ENCODE measurements around the gene ALMS1. TPM values are rescaled to one million over a fixed set of nuclear protein-coding genes. Genes with fewer than 3 reads are reported as not detected.

ALMS1 gene
- total RNA-seq, 4 donors from 2014 or later = 26.4 to 54.3 (median 36.5) TPM

GRCh38 chr2:73350035-73350691, 35.5 kb upstream of the ALMS1 start:
- TF ChIP-seq POLR2AphosphoS5 (IDR thresholded peaks at IDR 0.05) = no peak
- no peak for TF ChIP-seq CTCF (IDR thresholded peaks at IDR 0.05)
- no peak for TF ChIP-seq EP300 (IDR thresholded peaks at IDR 0.05)
- no peak for TF ChIP-seq POLR2A (IDR thresholded peaks at IDR 0.05)
- Histone ChIP-seq H3K4me1 (no peaks in the 10 kb centered on the region), H3K9me3 (no peaks in the 10 kb centered on the region), H3K27ac (no peak overlapping the region), H3K36me3 (no peaks in the 10 kb centered on the region), H3K27me3 (peaks cover 33% of the 10 kb centered on the region), H3K4me3 (no peak overlapping the region)
- ATAC-seq = no peak
- whole genome bisulfite sequencing, 2 donors (ENCODE audit: low coverage in 1 of 2) = 60 to 67% methylated on average over 1 to 4 of the region's 4 CpGs

- 82 to 85% methylated on average over 3 of the region's 3 CpGs for WGBS, 2 donors (ENCODE audit: low coverage in 1 of 2)
- ATAC-seq = no peak
- no peak overlapping the region for H3K27ac ChIP-seq
Observed at GRCh38 chr2:73356097-73356496, 29.5 kb upstream of the ALMS1 start.

GRCh38 chr2:73359915-73360697, 25.5 kb upstream of the ALMS1 start:
- H3K9me3 ChIP-seq = no peaks in the 10 kb centered on the region
- H3K4me1 ChIP-seq = no peaks in the 10 kb centered on the region
- no peak overlapping the region for H3K27ac ChIP-seq
- H3K27me3 ChIP-seq = peaks cover 3% of the 10 kb centered on the region
- no peak for TF ChIP-seq CTCF (IDR thresholded peaks at IDR 0.05)
- TF ChIP-seq POLR2AphosphoS5 (IDR thresholded peaks at IDR 0.05) = no peak
- no peak for TF ChIP-seq POLR2A (IDR thresholded peaks at IDR 0.05)
- no peak for TF ChIP-seq EP300 (IDR thresholded peaks at IDR 0.05)
- ATAC-seq = no peak
- WGBS, 2 donors (ENCODE audit: low coverage in 1 of 2) = 17 to 25% methylated on average over 2 of the region's 2 CpGs
- H3K36me3 ChIP-seq = no peaks in the 10 kb centered on the region
- no peak overlapping the region for H3K4me3 ChIP-seq

More at GRCh38 chr2:73356097-73356496, 29.5 kb upstream of the ALMS1 start:
- Histone ChIP-seq H3K4me3 (no peak overlapping the region), H3K27me3 (peaks cover 22% of the 10 kb centered on the region), H3K9me3 (no peaks in the 10 kb centered on the region), H3K4me1 (no peaks in the 10 kb centered on the region), H3K36me3 (no peaks in the 10 kb centered on the region)
- TF ChIP-seq CTCF (IDR thresholded peaks at IDR 0.05) (no peak), POLR2AphosphoS5 (IDR thresholded peaks at IDR 0.05) (no peak), EP300 (IDR thresholded peaks at IDR 0.05) (no peak), POLR2A (IDR thresholded peaks at IDR 0.05) (no peak)

GRCh38 chr2:73366060-73366459, 19.6 kb upstream of the ALMS1 start:
- ATAC-seq = no peak
- no peak overlapping the region for H3K27ac ChIP-seq
- H3K27me3 ChIP-seq = no peaks in the 10 kb centered on the region
- no CpG with 5 or more reads among the region's 1 CpG for WGBS, 2 donors (ENCODE audit: low coverage in 1 of 2)
- peaks cover 0 to 5% (median 0%) of the 10 kb centered on the region in 3 donors for H3K9me3 ChIP-seq
- H3K4me3 ChIP-seq = no peak overlapping the region
- no peaks in the 10 kb centered on the region for H3K4me1 ChIP-seq
- no peaks in the 10 kb centered on the region for H3K36me3 ChIP-seq
- TF ChIP-seq EP300 (IDR thresholded peaks at IDR 0.05) (no peak), CTCF (IDR thresholded peaks at IDR 0.05) (no peak), POLR2A (IDR thresholded peaks at IDR 0.05) (no peak), POLR2AphosphoS5 (IDR thresholded peaks at IDR 0.05) (no peak)
